GM12865 (cell line): ENCODE results near the gene HSF5.

Source experiments
- DNase-seq: peaks from one replicate; pipeline ENCODE4 v3.0.0; 2010; ENCODE audit warnings: low read depth
- H3K4me3 ChIP-seq: 2 replicates; pipeline ENCODE4 v1.5.1; 2011; ENCODE audit warnings: mild to moderate bottlenecking, low read depth, low read length, control low read depth
- CTCF ChIP-seq: IDR thresholded peaks from 2 replicates; pipeline ENCODE4 v1.5.1; 2011; ENCODE audit warnings: low read length, control low read depth, low read depth, inconsistent platforms; ENCODE audit not compliant: insufficient read depth; ENCODE audit errors: missing control alignments

The HSF5 gene

GRCh38 chr17:58416396-58416795 is 71.8 kb downstream of the HSF5 start:
- TF ChIP-seq CTCF = no peak
- peak overlapping the region; percentile 6; the same call in 1 of the 2 replicates for H3K4me3 ChIP-seq
- no peak for DNase-seq

- DNase-seq = peak; percentile 8
- H3K4me3 ChIP-seq = no peak overlapping the region; the same call in 1 of the 2 replicates
- no peak for TF ChIP-seq CTCF
These were observed 72.7 kb downstream of the HSF5 start for GRCh38 chr17:58415371-58416055.

- DNase-seq = no peak
- TF ChIP-seq CTCF = no peak
- no peak overlapping the region for H3K4me3 ChIP-seq
These were observed 73.6 kb downstream of the HSF5 start for GRCh38 chr17:58414596-58414997.

- no peak overlapping the region for H3K4me3 ChIP-seq
- TF ChIP-seq CTCF = no peak
- DNase-seq = no peak
These were observed 74.5 kb downstream of the HSF5 start for GRCh38 chr17:58413684-58414083.

GRCh38 chr17:58412961-58413586 is 75.1 kb downstream of the HSF5 start:
- H3K4me3 ChIP-seq = no peak overlapping the region
- no peak for DNase-seq
- no peak for TF ChIP-seq CTCF

GRCh38 chr17:58412064-58412703 is 76.0 kb downstream of the HSF5 start:
- H3K4me3 ChIP-seq = no peak overlapping the region
- no peak for DNase-seq
- no peak for TF ChIP-seq CTCF
